Measurements from ENCODE around the gene TAOK1. TPM values are rescaled to one million over a fixed set of nuclear protein-coding genes. Genes with fewer than 3 reads are reported as not detected.

The TAOK1 gene
- total RNA-seq, 1 donor, result 23.4 TPM

DNA sequence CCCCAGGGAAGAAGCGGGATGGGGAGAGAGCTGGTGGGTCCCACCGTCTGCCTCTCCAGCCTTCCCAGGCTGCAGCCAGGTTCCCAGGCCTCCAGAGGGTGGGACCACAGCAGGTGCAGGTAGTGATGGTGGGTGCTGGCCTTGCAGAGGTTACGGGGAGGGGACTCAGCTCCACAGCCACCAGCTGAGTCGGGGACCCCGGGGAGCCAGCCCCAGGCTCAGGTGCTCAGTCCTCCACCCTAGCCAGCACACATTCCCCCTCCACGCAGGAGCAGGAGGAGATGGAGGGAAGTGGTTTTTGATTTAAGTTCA, 183.4 kb downstream of the TAOK1 start:
- Histone ChIP-seq H3K4me1 (ENCODE audit: insufficient read depth, low read length) (peaks cover 18% of the 10 kb centered on the region), H3K27me3 (ENCODE audit: insufficient read depth, low read length) (no peaks in the 10 kb centered on the region), H3K4me3 (ENCODE audit: low read length) (no peak overlapping the region), H3K9me3 (ENCODE audit: low read depth, low read length) (no peaks in the 10 kb centered on the region)

- H3K27me3 ChIP-seq (ENCODE audit: insufficient read depth, low read length), result no peaks in the 10 kb centered on the region
- H3K4me3 ChIP-seq (ENCODE audit: low read length), result no peak overlapping the region
- H3K4me1 ChIP-seq (ENCODE audit: insufficient read depth, low read length), result peaks cover 14% of the 10 kb centered on the region
- H3K9me3 ChIP-seq (ENCODE audit: low read depth, low read length), result no peaks in the 10 kb centered on the region
Observed at GRCh38 chr17:29573871-29574731, 183.9 kb downstream of the TAOK1 start.

DNA sequence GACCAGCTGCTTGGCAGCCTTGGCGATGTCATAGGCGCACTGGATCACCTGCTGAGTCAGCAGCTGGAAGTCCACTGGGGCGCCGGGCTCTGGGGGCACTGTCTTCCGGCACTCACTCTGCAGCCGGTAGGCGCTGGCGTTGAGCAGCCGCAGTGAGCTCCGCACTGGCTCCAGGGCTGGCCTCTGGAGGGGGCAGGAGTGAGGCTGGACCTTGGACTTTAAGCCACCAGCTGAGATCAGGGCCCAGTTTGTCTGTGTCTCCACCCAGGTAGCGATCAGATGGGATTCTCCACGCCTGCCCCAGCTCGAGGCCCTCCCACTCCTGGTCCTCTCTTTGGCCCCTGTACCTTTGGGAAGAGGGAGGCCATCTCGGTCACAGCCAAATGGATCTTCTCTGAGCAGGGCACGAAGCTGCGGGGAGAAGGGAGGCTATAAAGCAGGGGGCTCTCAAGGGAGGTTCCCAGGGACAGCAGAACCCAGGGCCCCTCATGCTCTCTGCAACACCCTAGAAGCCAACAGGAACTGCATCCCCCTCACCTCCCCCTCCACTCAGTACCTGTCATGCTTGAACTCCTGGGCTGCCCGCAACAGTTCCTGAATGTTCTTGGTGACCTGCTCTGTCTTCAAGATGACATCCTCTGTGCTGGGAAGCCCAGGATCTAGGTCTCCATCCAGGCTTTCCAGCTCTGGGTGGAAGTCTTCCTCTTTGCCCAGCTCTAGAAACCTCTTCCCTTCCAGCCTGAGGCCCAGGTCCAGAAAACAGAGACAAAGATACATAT, 184.8 kb downstream of the TAOK1 start:
- Histone ChIP-seq H3K4me3 (ENCODE audit: low read length) (no peak overlapping the region), H3K27me3 (ENCODE audit: insufficient read depth, low read length) (no peaks in the 10 kb centered on the region), H3K4me1 (ENCODE audit: insufficient read depth, low read length) (peaks cover 8% of the 10 kb centered on the region), H3K9me3 (ENCODE audit: low read depth, low read length) (no peaks in the 10 kb centered on the region)

- H3K9me3 ChIP-seq (ENCODE audit: low read depth, low read length), result no peaks in the 10 kb centered on the region
- peaks cover 11% of the 10 kb centered on the region for H3K4me1 ChIP-seq (ENCODE audit: insufficient read depth, low read length)
- H3K27me3 ChIP-seq (ENCODE audit: insufficient read depth, low read length), result no peaks in the 10 kb centered on the region
- no peak overlapping the region for H3K4me3 ChIP-seq (ENCODE audit: low read length)
Observed at GRCh38 chr17:29575511-29576213, 185.5 kb downstream of the TAOK1 start.

DNA sequence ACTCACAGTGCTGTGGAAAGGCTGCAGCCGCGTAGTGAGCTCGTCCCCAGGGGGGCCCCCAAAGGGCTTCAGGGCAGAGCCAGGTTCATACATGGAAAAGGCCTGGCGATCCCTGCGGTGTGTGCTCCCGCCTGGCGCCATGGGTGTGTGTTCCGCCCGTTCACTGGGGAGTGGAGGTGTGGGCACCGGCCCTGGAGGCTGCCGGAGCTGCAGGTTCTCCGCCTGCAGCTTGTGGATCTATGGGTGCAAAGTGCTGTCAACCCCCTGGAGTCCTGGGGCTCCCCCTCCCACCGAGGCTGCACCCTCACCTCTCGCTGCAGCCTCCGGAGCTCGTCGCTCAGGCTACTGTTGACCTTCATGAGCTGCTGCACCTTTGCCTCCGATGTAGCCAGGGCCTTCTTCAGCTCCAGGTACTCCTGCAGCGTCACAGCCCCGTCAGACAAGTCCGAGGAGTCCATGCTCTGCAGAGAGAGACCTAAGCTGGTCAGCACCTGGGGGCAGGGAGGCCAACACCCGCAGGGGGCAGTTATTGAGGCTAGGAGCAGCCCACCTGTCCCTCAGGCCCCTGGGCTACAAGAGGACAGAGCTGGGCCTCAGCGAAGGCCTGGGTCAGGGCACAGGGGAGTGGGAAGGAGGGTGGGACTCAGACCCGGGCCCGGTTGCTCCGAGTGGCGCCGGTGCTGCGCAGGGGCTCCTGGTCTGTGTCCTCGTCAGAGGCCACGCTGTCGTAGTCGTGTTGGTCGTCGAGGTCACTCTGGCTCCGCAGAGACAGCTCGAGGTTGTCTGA, 186.2 kb downstream of the TAOK1 start:
- Histone ChIP-seq H3K4me3 (ENCODE audit: low read length) (no peak overlapping the region), H3K4me1 (ENCODE audit: insufficient read depth, low read length) (peaks cover 11% of the 10 kb centered on the region), H3K9me3 (ENCODE audit: low read depth, low read length) (no peaks in the 10 kb centered on the region), H3K27me3 (ENCODE audit: insufficient read depth, low read length) (no peaks in the 10 kb centered on the region)

DNA sequence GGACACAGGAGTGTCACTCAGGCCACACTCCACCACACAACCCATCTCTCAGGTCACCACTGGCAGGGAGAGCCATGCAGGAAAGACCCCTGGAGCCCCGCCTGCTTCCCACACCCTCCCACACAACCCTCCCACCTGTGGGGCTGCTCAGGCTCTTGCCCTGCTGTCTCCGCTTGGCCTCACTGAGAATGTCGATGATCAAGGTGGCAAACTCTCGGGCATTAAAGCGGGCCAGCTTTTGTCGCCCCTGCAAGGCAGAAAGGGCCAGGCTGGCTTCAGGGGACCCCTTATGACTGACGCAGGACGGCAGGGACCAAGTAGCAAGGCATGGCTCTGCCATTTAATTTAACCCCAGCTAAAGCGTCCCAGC, 186.8 kb downstream of the TAOK1 start:
- no peaks in the 10 kb centered on the region for H3K9me3 ChIP-seq (ENCODE audit: low read depth, low read length)
- H3K4me1 ChIP-seq (ENCODE audit: insufficient read depth, low read length), result peaks cover 11% of the 10 kb centered on the region
- no peaks in the 10 kb centered on the region for H3K27me3 ChIP-seq (ENCODE audit: insufficient read depth, low read length)
- no peak overlapping the region for H3K4me3 ChIP-seq (ENCODE audit: low read length)

GRCh38 chr17:29577385-29578211, 187.4 kb downstream of the TAOK1 start:
- no peak overlapping the region for H3K4me3 ChIP-seq (ENCODE audit: low read length)
- H3K9me3 ChIP-seq (ENCODE audit: low read depth, low read length), result no peaks in the 10 kb centered on the region
- no peaks in the 10 kb centered on the region for H3K27me3 ChIP-seq (ENCODE audit: insufficient read depth, low read length)
- peaks cover 11% of the 10 kb centered on the region for H3K4me1 ChIP-seq (ENCODE audit: insufficient read depth, low read length)

- H3K4me3 ChIP-seq (ENCODE audit: low read length), result no peak overlapping the region
- no peaks in the 10 kb centered on the region for H3K9me3 ChIP-seq (ENCODE audit: low read depth, low read length)
- no peaks in the 10 kb centered on the region for H3K27me3 ChIP-seq (ENCODE audit: insufficient read depth, low read length)
- H3K4me1 ChIP-seq (ENCODE audit: insufficient read depth, low read length), result peaks cover 4% of the 10 kb centered on the region
Observed at GRCh38 chr17:29578626-29579485, 188.7 kb downstream of the TAOK1 start.

DNA sequence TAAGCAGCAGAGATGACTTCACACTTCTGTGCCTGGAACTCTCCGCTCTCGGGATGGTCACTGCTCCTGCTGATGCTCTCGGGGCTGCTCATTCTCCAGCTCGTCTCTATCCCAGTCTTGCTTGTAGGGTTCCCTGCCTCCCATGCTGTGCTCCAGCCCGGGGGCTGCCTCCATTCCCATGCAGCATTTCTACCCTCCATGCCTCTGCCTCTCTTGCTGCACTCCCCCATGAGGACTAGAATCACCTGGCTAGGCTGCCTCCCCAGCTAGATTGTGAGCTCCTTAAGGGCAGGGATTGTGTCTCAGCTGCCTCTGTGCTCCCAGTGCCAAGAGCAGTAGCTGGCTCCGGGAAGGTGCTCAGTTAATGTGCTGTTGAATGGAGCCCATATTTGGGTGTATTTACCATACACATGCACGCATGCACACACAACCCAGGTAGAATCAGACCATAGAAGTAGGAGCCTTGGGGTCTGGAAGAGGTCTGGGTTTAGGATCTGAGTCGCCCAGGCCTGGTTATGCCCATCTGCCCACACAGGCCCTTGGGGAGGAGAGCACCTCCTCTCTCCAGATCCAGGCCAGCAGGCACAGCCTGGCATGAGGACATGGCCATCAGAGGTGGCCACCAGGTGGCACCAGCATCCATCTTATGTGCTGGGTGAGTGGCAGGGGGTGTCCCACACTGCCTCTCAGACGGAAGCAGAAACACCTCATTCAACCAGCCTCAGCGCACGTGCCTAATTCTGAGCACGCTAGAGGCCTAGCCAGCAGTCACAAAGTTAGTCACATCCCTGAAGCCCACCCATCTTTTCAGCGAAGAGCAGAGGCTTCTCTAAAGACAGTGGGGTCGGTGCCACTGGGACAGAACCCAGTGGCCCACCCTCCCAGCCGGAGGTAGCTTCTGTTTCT, 190.0 kb downstream of the TAOK1 start:
- H3K9me3 ChIP-seq (ENCODE audit: low read depth, low read length), result no peaks in the 10 kb centered on the region
- H3K4me1 ChIP-seq (ENCODE audit: insufficient read depth, low read length), result peaks cover 16% of the 10 kb centered on the region

GRCh38 chr17:29581583-29582253, 191.6 kb downstream of the TAOK1 start:
- H3K4me3 ChIP-seq (ENCODE audit: low read length), result no peak overlapping the region
- peaks cover 32% of the 10 kb centered on the region for H3K4me1 ChIP-seq (ENCODE audit: insufficient read depth, low read length)
- H3K27me3 ChIP-seq (ENCODE audit: insufficient read depth, low read length), result no peaks in the 10 kb centered on the region
- H3K9me3 ChIP-seq (ENCODE audit: low read depth, low read length), result no peaks in the 10 kb centered on the region

More for the DNA sequence above, 190.0 kb downstream of the TAOK1 start:
- H3K27me3 ChIP-seq (ENCODE audit: insufficient read depth, low read length), result no peaks in the 10 kb centered on the region
- H3K4me3 ChIP-seq (ENCODE audit: low read length), result no peak overlapping the region

- Histone ChIP-seq H3K4me3 (ENCODE audit: low read length) (no peak overlapping the region), H3K4me1 (ENCODE audit: insufficient read depth, low read length) (peaks cover 38% of the 10 kb centered on the region), H3K27me3 (ENCODE audit: insufficient read depth, low read length) (no peaks in the 10 kb centered on the region), H3K9me3 (ENCODE audit: low read depth, low read length) (no peaks in the 10 kb centered on the region)
Observed at GRCh38 chr17:29582254-29582765, 192.1 kb downstream of the TAOK1 start.

DNA sequence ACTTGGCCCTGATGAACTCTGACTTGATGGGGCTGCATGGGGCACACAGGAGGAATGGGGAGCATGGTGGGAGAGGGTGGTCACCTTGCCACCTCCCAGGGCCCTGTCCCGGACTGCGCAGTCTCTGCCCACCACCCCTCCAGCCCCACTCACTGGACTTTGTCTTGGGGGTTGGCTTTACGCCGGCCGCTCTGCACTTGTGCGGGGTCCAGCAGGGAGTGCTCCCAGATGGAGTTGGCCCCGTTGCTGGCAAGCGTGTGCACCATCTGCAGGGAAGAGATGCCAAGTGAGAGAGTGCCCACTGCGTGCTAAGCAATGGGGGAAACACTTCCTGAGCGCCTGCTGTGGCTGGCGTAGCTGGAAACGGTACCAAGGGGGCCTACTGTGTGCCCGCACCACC, 192.6 kb downstream of the TAOK1 start:
- H3K4me1 ChIP-seq (ENCODE audit: insufficient read depth, low read length), result peaks cover 43% of the 10 kb centered on the region
- H3K4me3 ChIP-seq (ENCODE audit: low read length), result no peak overlapping the region
- H3K27me3 ChIP-seq (ENCODE audit: insufficient read depth, low read length), result no peaks in the 10 kb centered on the region
- no peaks in the 10 kb centered on the region for H3K9me3 ChIP-seq (ENCODE audit: low read depth, low read length)

Measured in mononuclear cell (primary cell).